ENCODE measurements around the gene TRDMT1.

Gene TRDMT1

DNA sequence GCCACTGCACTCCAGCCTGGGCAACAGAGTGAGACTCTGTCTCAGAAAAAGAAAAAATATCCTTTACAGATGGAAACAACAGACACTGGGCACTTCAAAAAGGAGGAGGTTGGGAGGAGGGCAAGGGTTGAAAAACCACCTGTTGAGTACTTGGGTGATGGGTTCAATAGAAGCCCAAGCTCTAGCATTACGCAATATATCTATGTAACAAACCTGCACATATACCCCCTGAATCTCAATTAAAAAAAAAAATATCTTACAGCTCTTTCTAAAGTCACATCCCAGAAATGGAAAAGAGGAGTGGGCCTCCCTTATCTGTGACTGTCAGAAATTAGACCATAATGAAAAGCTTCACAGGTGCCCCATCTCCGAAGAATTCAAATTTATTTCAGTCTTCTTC lies 38.6 kb upstream of the TRDMT1 start:
- no peak overlapping the region for H3K4me3 ChIP-seq (IDR thresholded peaks at IDR 0.05; ENCODE audit: insufficient read depth, low read depth, low read length)
- no peak overlapping the region for H3K4me2 ChIP-seq
- H3K79me2 ChIP-seq (ENCODE audit: insufficient read depth, low read depth): no peaks in the 10 kb centered on the region
- peaks cover 19% of the 10 kb centered on the region for H3K4me1 ChIP-seq (ENCODE audit: low read depth, poor library complexity, severe bottlenecking)
- H3K36me3 ChIP-seq (ENCODE audit: insufficient read depth): peaks cover 21% of the 10 kb centered on the region; the same call in 1 of the 2 replicates
- 0 out of 2 replicates have a peak, but pooled peaks cover 6% of the 10 kb centered on the region for H4K20me1 ChIP-seq (ENCODE audit: insufficient read depth)
- H2AFZ ChIP-seq (ENCODE audit: low read depth): no peak overlapping the region
- no peak overlapping the region for H3K27ac ChIP-seq
- H3K9ac ChIP-seq: no peak overlapping the region
- H3K27me3 ChIP-seq (ENCODE audit: insufficient read depth, low read depth): no peaks in the 10 kb centered on the region
- TF ChIP-seq, protein P1, sequence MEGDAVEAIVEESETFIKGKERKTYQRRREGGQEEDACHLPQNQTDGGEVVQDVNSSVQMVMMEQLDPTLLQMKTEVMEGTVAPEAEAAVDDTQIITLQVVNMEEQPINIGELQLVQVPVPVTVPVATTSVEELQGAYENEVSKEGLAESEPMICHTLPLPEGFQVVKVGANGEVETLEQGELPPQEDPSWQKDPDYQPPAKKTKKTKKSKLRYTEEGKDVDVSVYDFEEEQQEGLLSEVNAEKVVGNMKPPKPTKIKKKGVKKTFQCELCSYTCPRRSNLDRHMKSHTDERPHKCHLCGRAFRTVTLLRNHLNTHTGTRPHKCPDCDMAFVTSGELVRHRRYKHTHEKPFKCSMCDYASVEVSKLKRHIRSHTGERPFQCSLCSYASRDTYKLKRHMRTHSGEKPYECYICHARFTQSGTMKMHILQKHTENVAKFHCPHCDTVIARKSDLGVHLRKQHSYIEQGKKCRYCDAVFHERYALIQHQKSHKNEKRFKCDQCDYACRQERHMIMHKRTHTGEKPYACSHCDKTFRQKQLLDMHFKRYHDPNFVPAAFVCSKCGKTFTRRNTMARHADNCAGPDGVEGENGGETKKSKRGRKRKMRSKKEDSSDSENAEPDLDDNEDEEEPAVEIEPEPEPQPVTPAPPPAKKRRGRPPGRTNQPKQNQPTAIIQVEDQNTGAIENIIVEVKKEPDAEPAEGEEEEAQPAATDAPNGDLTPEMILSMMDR (conservative IDR thresholded peaks at IDR 0.05; ENCODE audit: low read depth, low read length): no peak

DNA sequence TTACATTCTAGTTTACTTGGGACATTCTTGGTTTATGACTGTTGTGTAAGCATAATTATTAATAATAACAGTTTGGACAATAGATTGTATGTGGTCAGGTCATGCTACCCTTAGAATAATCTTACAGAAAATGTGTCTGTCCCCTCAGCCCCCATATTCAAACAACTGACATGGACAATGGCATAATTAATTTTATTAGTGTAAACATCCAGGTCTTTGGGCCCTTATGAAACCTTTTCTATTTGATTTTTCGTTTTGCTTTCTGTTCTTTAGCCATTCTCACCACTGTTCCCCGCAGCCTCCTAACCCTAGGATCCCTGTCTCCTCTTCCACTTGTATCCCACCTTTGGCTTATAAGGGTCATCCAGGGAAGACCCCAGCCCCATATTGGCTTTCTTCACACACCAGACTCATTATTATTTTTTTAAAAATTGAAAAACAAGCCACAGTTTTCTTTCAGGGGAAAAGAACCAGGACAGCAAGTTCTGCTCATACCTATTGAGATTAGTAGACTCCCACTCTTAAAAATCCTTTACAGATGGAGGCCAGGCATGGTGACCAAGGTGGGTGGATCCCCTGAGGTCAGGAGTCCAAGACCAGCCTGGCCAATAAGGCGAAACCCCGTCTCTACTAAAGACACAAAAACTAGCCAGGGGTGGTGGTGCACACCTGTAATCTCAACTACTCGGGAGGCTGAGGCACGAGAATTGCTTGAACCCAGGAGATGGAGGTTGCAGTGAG lies 38.0 kb upstream of the TRDMT1 start:
- no peak overlapping the region for H2AFZ ChIP-seq (ENCODE audit: low read depth)
- no peak overlapping the region for H3K9ac ChIP-seq
- H3K36me3 ChIP-seq (ENCODE audit: insufficient read depth): peaks cover 26% of the 10 kb centered on the region; the same call in 1 of the 2 replicates
- no peak overlapping the region for H3K4me3 ChIP-seq (IDR thresholded peaks at IDR 0.05; ENCODE audit: insufficient read depth, low read depth, low read length)
- TF ChIP-seq, protein P1 (conservative IDR thresholded peaks at IDR 0.05; ENCODE audit: low read depth, low read length): no peak
- 0 out of 2 replicates have a peak, but pooled peaks cover 6% of the 10 kb centered on the region for H4K20me1 ChIP-seq (ENCODE audit: insufficient read depth)
- H3K27me3 ChIP-seq (ENCODE audit: insufficient read depth, low read depth): no peaks in the 10 kb centered on the region
- no peak overlapping the region for H3K4me2 ChIP-seq
- peak overlapping the region; percentile 29; the same call in 1 of the 2 replicates for H3K27ac ChIP-seq
- H3K79me2 ChIP-seq (ENCODE audit: insufficient read depth, low read depth): no peaks in the 10 kb centered on the region; the same call in 1 of the 2 replicates
- H3K4me1 ChIP-seq (ENCODE audit: low read depth, poor library complexity, severe bottlenecking): peaks cover 25% of the 10 kb centered on the region

DNA sequence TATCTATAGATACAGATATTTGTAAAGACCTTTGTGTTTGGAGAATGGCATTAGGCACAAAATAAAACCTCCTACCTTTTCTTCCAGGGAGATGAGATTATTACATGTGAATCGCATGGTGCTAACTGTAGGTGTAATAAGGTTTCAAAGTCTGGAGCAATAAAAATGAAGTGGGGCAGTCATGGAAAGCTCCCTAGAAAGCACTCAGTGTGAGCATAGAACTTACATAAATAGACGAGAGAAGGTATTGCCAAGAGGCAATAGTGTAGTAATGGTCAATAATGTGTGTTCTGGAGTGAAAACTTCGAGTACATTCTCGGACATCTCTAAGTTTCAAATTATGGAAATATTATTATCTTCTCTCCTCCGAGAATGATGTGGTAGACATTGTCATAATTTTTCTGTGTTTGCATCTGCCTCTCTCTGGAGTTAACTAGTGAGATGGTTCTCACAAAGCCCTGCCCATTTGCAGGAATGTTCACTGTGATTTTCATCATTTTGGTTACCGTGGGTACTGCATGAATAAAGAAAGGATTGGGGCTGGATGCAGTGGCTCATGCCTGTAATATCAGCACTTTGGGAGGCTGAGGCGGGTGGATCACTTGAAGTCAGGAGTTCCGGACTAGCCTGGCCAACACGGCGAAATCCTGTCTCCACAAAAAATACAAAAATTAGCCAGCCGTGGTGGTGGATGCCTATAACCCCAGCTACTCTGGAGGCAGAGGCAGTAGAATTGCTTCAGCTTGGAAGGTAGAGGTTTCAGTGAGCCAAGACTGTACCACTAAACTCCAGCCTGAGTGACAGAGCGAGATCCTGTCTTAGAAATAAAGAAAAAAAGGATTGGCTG lies 37.2 kb upstream of the TRDMT1 start:
- peaks cover under 1% of the 10 kb centered on the region; the same call in 1 of the 2 replicates for H3K79me2 ChIP-seq (ENCODE audit: insufficient read depth, low read depth)
- no peak overlapping the region for H3K4me2 ChIP-seq
- peaks cover 30% of the 10 kb centered on the region; the same call in 1 of the 2 replicates for H3K36me3 ChIP-seq (ENCODE audit: insufficient read depth)
- H3K27me3 ChIP-seq (ENCODE audit: insufficient read depth, low read depth): no peaks in the 10 kb centered on the region
- no peak overlapping the region for H3K9ac ChIP-seq
- H2AFZ ChIP-seq (ENCODE audit: low read depth): no peak overlapping the region
- 0 out of 2 replicates have a peak, but pooled peaks cover 6% of the 10 kb centered on the region for H4K20me1 ChIP-seq (ENCODE audit: insufficient read depth)
- H3K4me1 ChIP-seq (ENCODE audit: low read depth, poor library complexity, severe bottlenecking): peaks cover 34% of the 10 kb centered on the region
- no peak overlapping the region for H3K4me3 ChIP-seq (IDR thresholded peaks at IDR 0.05; ENCODE audit: insufficient read depth, low read depth, low read length)
- TF ChIP-seq, protein P1 (conservative IDR thresholded peaks at IDR 0.05; ENCODE audit: low read depth, low read length): no peak
- H3K27ac ChIP-seq: peak overlapping the region; percentile 29; the same call in 1 of the 2 replicates

DNA sequence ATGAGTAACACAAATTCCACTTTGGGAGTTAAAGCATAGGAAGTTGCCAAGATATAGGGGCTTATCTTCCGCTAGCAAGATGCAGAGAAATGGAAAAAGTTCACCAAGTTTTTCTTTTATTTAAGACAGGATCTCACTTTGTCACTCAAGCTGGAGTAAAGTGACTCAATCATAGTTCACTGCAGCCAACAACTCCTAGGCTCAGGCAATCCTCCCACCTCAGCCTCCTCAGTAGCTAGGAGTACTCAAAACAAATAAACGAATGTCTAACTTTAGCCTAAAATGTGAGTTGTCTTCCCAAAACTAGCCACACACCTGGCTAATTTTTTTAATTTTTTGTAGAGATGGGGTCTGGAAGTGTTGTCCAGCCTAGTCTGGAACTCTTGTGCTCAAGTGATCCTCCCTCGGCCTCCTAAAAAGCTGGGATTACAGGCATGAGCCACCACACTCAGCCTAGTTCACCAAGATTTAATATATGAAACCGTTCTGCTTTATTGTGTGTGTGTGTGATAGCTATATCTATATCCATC lies 36.5 kb upstream of the TRDMT1 start:
- TF ChIP-seq, protein P1 (conservative IDR thresholded peaks at IDR 0.05; ENCODE audit: low read depth, low read length): no peak
- Histone ChIP-seq H2AFZ (ENCODE audit: low read depth) (no peak overlapping the region), H3K27me3 (ENCODE audit: insufficient read depth, low read depth) (no peaks in the 10 kb centered on the region), H3K27ac (peak overlapping the region; percentile 29; the same call in 1 of the 2 replicates), H3K4me3 (IDR thresholded peaks at IDR 0.05; ENCODE audit: insufficient read depth, low read depth, low read length) (no peak overlapping the region), H4K20me1 (ENCODE audit: insufficient read depth) (0 out of 2 replicates have a peak, but pooled peaks cover 6% of the 10 kb centered on the region), H3K79me2 (ENCODE audit: insufficient read depth, low read depth) (peaks cover 7% of the 10 kb centered on the region; the same call in 1 of the 2 replicates), H3K4me1 (ENCODE audit: low read depth, poor library complexity, severe bottlenecking) (peaks cover 41% of the 10 kb centered on the region), H3K4me2 (no peak overlapping the region), H3K36me3 (ENCODE audit: insufficient read depth) (peaks cover 34% of the 10 kb centered on the region; the same call in 1 of the 2 replicates), H3K9ac (no peak overlapping the region)
